PC-3 (cell line): Measurements from ENCODE around the gene DGCR2. TPM values are rescaled to one million over a fixed set of nuclear protein-coding genes. Genes with fewer than 3 reads are reported as not detected.

ENCODE experiments used
- ATAC-seq: fragments of 200-7000 bp; cut with Tn5 transposase; 2 replicates; pipeline ENCODE4 v1.9.1; 2020; ENCODE audit warnings: mild to moderate bottlenecking, moderate library complexity
- BruUV-seq: library from RNA; stranded (reverse); fragments of 400-500 nt; replicated peaks from 2 replicates; lab custom pipeline; 2021; lab: Mats Ljungman, UMichigan
- CTCF ChIA-PET: fragments of 300-600 bp; sonication (Branson Sonifier 250); formaldehyde crosslinking; loops from one replicate; lab custom pipeline; 2022; ENCODE audit warnings: antibody characterized with exemption; lab: Charles Lee
- POLR2A ChIA-PET: fragments of 300-600 bp; sonication (Branson Sonifier 250); formaldehyde crosslinking; loops from one replicate; lab custom pipeline; 2022; ENCODE audit warnings: antibody characterized with exemption; ENCODE audit not compliant: unreplicated experiment; lab: Charles Lee
- DNase-seq: peaks from one replicate; pipeline ENCODE4 v3.0.0-alpha.2; 2015
- H2AFZ ChIP-seq: fragments of 300-600 bp; sonication (generic); 2 replicates; pipeline ENCODE4 v1.6.0; 2016; ENCODE audit warnings: antibody characterized with exemption, low read length
- H3F3A ChIP-seq: fragments of 300-600 bp; sonication (generic); one replicate; pipeline ENCODE4 v1.6.0; 2017; ENCODE audit warnings: antibody characterized with exemption, low read length, control low read depth, mild to moderate bottlenecking; ENCODE audit not compliant: unreplicated experiment
- H3K27ac ChIP-seq: fragments of 300-600 bp; sonication (generic); 2 replicates; pipeline ENCODE4 v1.5.1; 2016; ENCODE audit warnings: mild to moderate bottlenecking, low read length
- H3K27me3 ChIP-seq: fragments of 300-600 bp; sonication (generic); 2 replicates; pipeline ENCODE4 v1.6.1; 2016; ENCODE audit warnings: low read length, mixed read lengths
- H3K36me3 ChIP-seq: fragments of 300-600 bp; sonication (generic); 2 replicates; pipeline ENCODE4 v1.6.1; 2016; ENCODE audit warnings: low read depth, mixed run types, low read length, mixed read lengths
- H3K4me1 ChIP-seq: fragments of 300-600 bp; sonication (generic); 2 replicates; pipeline ENCODE4 v1.5.1; 2016; ENCODE audit warnings: low read length; ENCODE audit not compliant: insufficient read depth
- H3K4me2 ChIP-seq: fragments of 300-600 bp; sonication (generic); 2 replicates; pipeline ENCODE4 v1.6.0; 2016; ENCODE audit warnings: low read length
- H3K4me3 ChIP-seq: fragments of 300-600 bp; sonication (generic); 2 replicates; pipeline ENCODE4 v1.5.1; 2016; ENCODE audit warnings: mild to moderate bottlenecking, low read length, mixed read lengths
- H3K79me2 ChIP-seq: fragments of 300-600 bp; sonication (generic); 2 replicates; pipeline ENCODE4 v1.6.1; 2017; ENCODE audit warnings: low read length, mixed read lengths
- H3K9ac ChIP-seq: fragments of 300-600 bp; sonication (generic); 2 replicates; pipeline ENCODE4 v1.6.0; 2016; ENCODE audit warnings: mild to moderate bottlenecking, low read length
- H3K9me2 ChIP-seq: fragments of 300-600 bp; sonication (generic); replicated peaks from 2 replicates; pipeline ENCODE4 v1.6.1; 2016; ENCODE audit warnings: mixed run types, low read length, mixed read lengths
- H3K9me3 ChIP-seq: fragments of 300-600 bp; sonication (generic); 2 replicates; pipeline ENCODE4 v1.6.1; 2016; ENCODE audit warnings: low read length, mixed read lengths
- H4K20me1 ChIP-seq: fragments of 300-600 bp; sonication (generic); 2 replicates; pipeline ENCODE4 v1.6.1; 2016; ENCODE audit warnings: low read length, mixed read lengths
- EZH2 ChIP-seq: fragments of 300-600 bp; sonication (generic); IDR thresholded peaks from one replicate; pipeline ENCODE4 v1.6.1; 2017; ENCODE audit warnings: antibody characterized with exemption, mild to moderate bottlenecking, low read length; ENCODE audit not compliant: unreplicated experiment
- EZH2phosphoT487 ChIP-seq: fragments of 300-600 bp; sonication (generic); IDR thresholded peaks from 2 replicates; pipeline ENCODE4 v1.6.1; 2018; ENCODE audit warnings: mild to moderate bottlenecking, antibody characterized with exemption, low read length, borderline replicate concordance
- intact Hi-C: fragments of 100-400 bp; cut with micrococcal nuclease; formaldehyde crosslinking; loops from 2 replicates; pipeline ENCODE4 v1.9.0; 2023
- total RNA-seq: library from RNA; depleted of rRNA; stranded (reverse); fragments of >200 nt; gene quantifications from 2 replicates; pipeline ENCODE4 v1.2.3, GENCODE V29; 2014
- TF ChIP-seq, protein P1 (sequence below): fragments of 300-600 bp; sonication (generic); conservative IDR thresholded peaks from 2 replicates; pipeline ENCODE4 v1.5.1; 2017; ENCODE audit warnings: antibody characterized with exemption, low read depth, mild to moderate bottlenecking, low read length

Gene DGCR2
- total RNA-seq, 1 experiment from 2014 or later, result 36.1 TPM

DNA sequence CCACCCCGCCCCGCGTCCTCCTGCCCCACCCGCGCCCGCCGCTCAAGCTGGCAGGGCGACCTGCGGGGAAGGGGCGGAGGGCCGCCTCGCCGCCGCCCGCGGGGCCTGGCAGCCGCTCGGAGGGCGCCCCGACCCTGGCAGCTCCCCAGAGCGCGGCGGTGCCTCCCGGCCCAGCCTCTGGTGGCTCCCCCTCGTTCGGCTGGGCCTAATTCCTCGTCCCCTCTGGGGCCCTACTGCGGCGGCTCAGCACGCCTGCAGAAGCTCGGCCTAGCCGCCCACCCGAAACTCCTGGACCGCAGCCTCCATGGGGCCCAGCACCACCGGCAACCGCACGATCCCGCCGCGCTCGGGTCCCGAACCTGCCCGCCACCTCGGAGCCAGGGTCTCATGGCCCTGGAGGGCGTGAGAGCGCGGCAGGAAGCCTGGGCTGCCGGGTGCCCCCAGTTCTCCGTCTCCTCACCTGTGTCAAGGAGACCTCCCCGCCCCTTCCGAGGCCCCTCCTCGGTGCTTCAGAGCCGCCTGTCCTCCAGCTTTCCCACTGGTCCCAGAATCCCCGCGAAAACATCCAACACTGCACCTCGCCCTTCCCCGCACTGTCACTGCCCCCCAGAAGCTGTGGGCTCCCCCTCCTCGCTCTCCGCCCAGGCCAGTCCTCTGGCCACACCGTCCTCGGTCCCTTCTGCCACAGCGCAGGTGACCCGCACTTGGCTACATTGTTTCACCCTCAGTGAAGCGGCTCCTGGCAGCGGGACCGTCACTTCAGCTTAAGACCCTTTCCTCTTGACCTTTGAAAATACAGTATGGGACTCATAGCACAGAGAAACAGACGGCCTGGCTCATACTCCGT lies 28.5 kb upstream of the DGCR2 start:
- no peaks in the 10 kb centered on the region for H3K4me1 ChIP-seq
- H3K27ac ChIP-seq, result no peak overlapping the region
- H3K27me3 ChIP-seq, result peaks cover 14% of the 10 kb centered on the region; the same call in 1 of the 2 replicates
- no peak overlapping the region for H3K4me3 ChIP-seq
- no peak overlapping the region for H3K4me2 ChIP-seq
- no peaks in the 10 kb centered on the region for H4K20me1 ChIP-seq
- H3K36me3 ChIP-seq, result no peaks in the 10 kb centered on the region
- TF ChIP-seq EZH2phosphoT487 (no peak), EZH2 (no peak)
- TF ChIP-seq, protein P1, sequence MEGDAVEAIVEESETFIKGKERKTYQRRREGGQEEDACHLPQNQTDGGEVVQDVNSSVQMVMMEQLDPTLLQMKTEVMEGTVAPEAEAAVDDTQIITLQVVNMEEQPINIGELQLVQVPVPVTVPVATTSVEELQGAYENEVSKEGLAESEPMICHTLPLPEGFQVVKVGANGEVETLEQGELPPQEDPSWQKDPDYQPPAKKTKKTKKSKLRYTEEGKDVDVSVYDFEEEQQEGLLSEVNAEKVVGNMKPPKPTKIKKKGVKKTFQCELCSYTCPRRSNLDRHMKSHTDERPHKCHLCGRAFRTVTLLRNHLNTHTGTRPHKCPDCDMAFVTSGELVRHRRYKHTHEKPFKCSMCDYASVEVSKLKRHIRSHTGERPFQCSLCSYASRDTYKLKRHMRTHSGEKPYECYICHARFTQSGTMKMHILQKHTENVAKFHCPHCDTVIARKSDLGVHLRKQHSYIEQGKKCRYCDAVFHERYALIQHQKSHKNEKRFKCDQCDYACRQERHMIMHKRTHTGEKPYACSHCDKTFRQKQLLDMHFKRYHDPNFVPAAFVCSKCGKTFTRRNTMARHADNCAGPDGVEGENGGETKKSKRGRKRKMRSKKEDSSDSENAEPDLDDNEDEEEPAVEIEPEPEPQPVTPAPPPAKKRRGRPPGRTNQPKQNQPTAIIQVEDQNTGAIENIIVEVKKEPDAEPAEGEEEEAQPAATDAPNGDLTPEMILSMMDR, result no peak
- H3F3A ChIP-seq, result no peaks in the 10 kb centered on the region
- no TSS peak for BruUV-seq
- intact Hi-C loops, result no loop called here
- no peak overlapping the region for H2AFZ ChIP-seq
- ATAC-seq, result no peak
- ChIA-PET POLR2A (no interaction called here), CTCF (no interaction called here)
- H3K9me3 ChIP-seq, result no peaks in the 10 kb centered on the region
- no peak for DNase-seq
- no peaks in the 10 kb centered on the region for H3K79me2 ChIP-seq
- H3K9ac ChIP-seq, result no peak overlapping the region
- no peaks in the 10 kb centered on the region for H3K9me2 ChIP-seq

DNA sequence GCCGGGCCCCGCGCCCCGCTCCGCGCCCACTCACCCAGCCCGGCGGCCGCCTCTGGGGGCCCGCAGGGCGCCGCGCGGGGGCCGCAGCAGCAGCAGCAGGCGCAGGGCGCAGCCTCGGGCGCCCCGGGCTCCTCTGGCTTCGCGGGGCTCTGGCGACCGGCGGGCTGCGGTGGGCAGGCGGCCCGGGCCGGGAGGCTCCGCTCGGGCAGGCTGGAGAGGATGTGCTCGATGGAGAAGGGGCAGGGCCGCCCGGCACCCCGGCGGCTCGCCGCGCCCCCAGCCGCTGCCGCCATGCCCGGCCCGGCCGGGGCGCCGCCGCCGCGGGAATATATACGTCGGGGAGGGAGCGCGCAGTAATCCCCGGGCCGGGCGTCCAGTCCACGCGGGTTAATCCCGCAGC lies 27.8 kb upstream of the DGCR2 start, which contains the start of gene GSC2:
GSC2 (minus strand) TSS at position 302 of the 400 bp plus-strand sequence; CDS start at position 293, 9 bp downstream.
- peaks cover 14% of the 10 kb centered on the region; the same call in 1 of the 2 replicates for H3K27me3 ChIP-seq
- DNase-seq, result no peak
- no peak for ATAC-seq
- no peaks in the 10 kb centered on the region for H3F3A ChIP-seq
- H2AFZ ChIP-seq, result no peak within 1 kb of the TSS
- H4K20me1 ChIP-seq, result no peaks in the 10 kb centered on the region
- POLR2A ChIA-PET, result no interaction called here
- no peak within 1 kb of the TSS for H3K27ac ChIP-seq
- no peaks in the 10 kb centered on the region for H3K9me2 ChIP-seq
- no peak within 1 kb of the TSS for H3K4me3 ChIP-seq
- CTCF ChIA-PET, result no interaction called here
- H3K4me2 ChIP-seq, result no peak within 1 kb of the TSS
- intact Hi-C loops, result no loop called here
- no peak within 1 kb of the TSS for H3K9ac ChIP-seq
- H3K36me3 ChIP-seq, result no peaks in the 10 kb centered on the region
- TF ChIP-seq EZH2 (no peak), EZH2phosphoT487 (no peak)
- TF ChIP-seq, protein P1, result no peak
- BruUV-seq, result no TSS peak
- no peaks in the 10 kb centered on the region for H3K9me3 ChIP-seq
- H3K4me1 ChIP-seq, result no peaks in the 10 kb centered on the region
- no peaks in the 10 kb centered on the region for H3K79me2 ChIP-seq
